Nephron progenitor cell (in vitro differentiated cells): Measurements from ENCODE around the gene TWNK.

Source experiments
- DNase-seq: peaks from one replicate; pipeline ENCODE4 v3.0.0; 2021
- H3K27ac Mint-ChIP-seq: 2 replicates; pipeline ENCODE4 v1.8.0; 2021; ENCODE audit warnings: mild to moderate bottlenecking, moderate library complexity, mixed read lengths
- H3K27me3 Mint-ChIP-seq: 2 replicates; pipeline ENCODE4 v1.8.0; 2021; ENCODE audit warnings: mild to moderate bottlenecking, low read depth, mixed read lengths; ENCODE audit not compliant: poor library complexity
- H3K36me3 Mint-ChIP-seq: 2 replicates; pipeline ENCODE4 v1.8.0; 2021; ENCODE audit warnings: low read depth, mixed read lengths
- H3K4me1 Mint-ChIP-seq: 2 replicates; pipeline ENCODE4 v1.8.0; 2021; ENCODE audit warnings: mixed read lengths
- H3K4me3 Mint-ChIP-seq: 2 replicates; pipeline ENCODE4 v1.8.0; 2021; ENCODE audit warnings: mild to moderate bottlenecking, moderate library complexity, mixed read lengths
- H3K9me3 Mint-ChIP-seq: 2 replicates; pipeline ENCODE4 v1.8.0; 2021; ENCODE audit warnings: mild to moderate bottlenecking, moderate library complexity, mixed read lengths
- CTCF ChIP-seq: fragments of 200-600 bp; sonication (generic); IDR thresholded peaks from 2 replicates; pipeline ENCODE4 v1.5.0; 2021; ENCODE audit warnings: antibody characterized with exemption

The TWNK gene

GRCh38 chr10:100966887-100967286 is 20.5 kb upstream of the TWNK start:
- peaks cover 50% of the 10 kb centered on the region for H3K4me1 Mint-ChIP-seq
- no peaks in the 10 kb centered on the region for H3K9me3 Mint-ChIP-seq
- no peak overlapping the region for H3K27ac Mint-ChIP-seq
- H3K27me3 Mint-ChIP-seq = no peaks in the 10 kb centered on the region
- no peak for DNase-seq
- H3K36me3 Mint-ChIP-seq = peaks cover 17% of the 10 kb centered on the region
- TF ChIP-seq CTCF = no peak
- no peak overlapping the region for H3K4me3 Mint-ChIP-seq

GRCh38 chr10:100967332-100967731 is 20.0 kb upstream of the TWNK start:
- no peak for TF ChIP-seq CTCF
- H3K4me1 Mint-ChIP-seq = peaks cover 54% of the 10 kb centered on the region
- H3K4me3 Mint-ChIP-seq = no peak overlapping the region

GRCh38 chr10:100968062-100968736 is 19.1 kb upstream of the TWNK start:
- no peak for TF ChIP-seq CTCF
- H3K27me3 Mint-ChIP-seq = peaks cover 5% of the 10 kb centered on the region
- no peak overlapping the region for H3K27ac Mint-ChIP-seq
- peaks cover 7% of the 10 kb centered on the region for H3K36me3 Mint-ChIP-seq
- H3K4me1 Mint-ChIP-seq = peaks cover 63% of the 10 kb centered on the region
- no peak for DNase-seq
- peak overlapping the region; percentile 79 for H3K4me3 Mint-ChIP-seq
- no peaks in the 10 kb centered on the region for H3K9me3 Mint-ChIP-seq

More at GRCh38 chr10:100967332-100967731, 20.0 kb upstream of the TWNK start:
- Mint-ChIP-seq H3K9me3 (no peaks in the 10 kb centered on the region), H3K27me3 (no peaks in the 10 kb centered on the region), H3K36me3 (peaks cover 15% of the 10 kb centered on the region), H3K27ac (no peak overlapping the region)
- no peak for DNase-seq

- peaks cover 7% of the 10 kb centered on the region for H3K36me3 Mint-ChIP-seq
- H3K4me1 Mint-ChIP-seq = peaks cover 66% of the 10 kb centered on the region
- H3K27me3 Mint-ChIP-seq = peaks cover 5% of the 10 kb centered on the region
- TF ChIP-seq CTCF = no peak
- no peak for DNase-seq
- no peaks in the 10 kb centered on the region for H3K9me3 Mint-ChIP-seq
- peak overlapping the region; percentile 79 for H3K4me3 Mint-ChIP-seq
- H3K27ac Mint-ChIP-seq = no peak overlapping the region
Measured at GRCh38 chr10:100968863-100969186, 18.5 kb upstream of the TWNK start.

GRCh38 chr10:100969187-100970075 is 17.9 kb upstream of the TWNK start, which contains the start of gene SEMA4G:
SEMA4G (plus strand) TSS chr10:100969504; CDS start chr10:100972913, 3,409 bp downstream.
- Mint-ChIP-seq H3K4me1 (peaks cover 66% of the 10 kb centered on the region), H3K9me3 (no peaks in the 10 kb centered on the region), H3K27ac (no peak within 1 kb of the TSS), H3K27me3 (peaks cover 5% of the 10 kb centered on the region), H3K36me3 (peaks cover 7% of the 10 kb centered on the region), H3K4me3 (peak within 1 kb of the TSS; percentile 79)
- TF ChIP-seq CTCF = peak; percentile 66
- DNase-seq = peak; percentile 82
